Fibroblast of skin of left quadriceps (primary cell): ENCODE data around the gene ENTHD1.
"Not testable (repeated sequence)": the region's sequence is repeated elsewhere in the genome, so short reads cannot be mapped to it uniquely, and the experiment has no call there.

Experiments
- DNase-seq, 2 experiments: peaks; one replicate each; pipeline ENCODE4 v3.0.0-alpha.2; 2013; ENCODE audit warnings: low read depth in 2 of 2

ENTHD1 gene

GRCh38 chr22:39851606-39852315, 41.8 kb downstream of the ENTHD1 start:
- DNase-seq = no peak

- no peak for DNase-seq
These were observed 46.1 kb downstream of the ENTHD1 start for GRCh38 chr22:39847477-39847876.

- DNase-seq = not testable (repeated sequence)
These were observed 47.0 kb downstream of the ENTHD1 start for GRCh38 chr22:39846539-39846938.

- no peak for DNase-seq
These were observed 48.0 kb downstream of the ENTHD1 start for GRCh38 chr22:39845529-39845928.

GRCh38 chr22:39839917-39840510, 53.5 kb downstream of the ENTHD1 start:
- no peak for DNase-seq

GRCh38 chr22:39839204-39839603, 54.4 kb downstream of the ENTHD1 start:
- DNase-seq = no peak

- DNase-seq = no peak
These were observed 60.0 kb downstream of the ENTHD1 start for GRCh38 chr22:39833610-39834009.

- DNase-seq = no peak
These were observed 60.5 kb downstream of the ENTHD1 start for GRCh38 chr22:39833093-39833492.

GRCh38 chr22:39832627-39833074, 60.9 kb downstream of the ENTHD1 start:
- DNase-seq = no peak

GRCh38 chr22:39825661-39826102, 67.9 kb downstream of the ENTHD1 start:
- DNase-seq = no peak

GRCh38 chr22:39821008-39821407, 72.6 kb downstream of the ENTHD1 start:
- no peak for DNase-seq

- peak; percentile 88 to 89 for DNase-seq
These were observed 73.3 kb downstream of the ENTHD1 start for GRCh38 chr22:39820256-39820655.

GRCh38 chr22:39819429-39819828, 74.1 kb downstream of the ENTHD1 start:
- no peak for DNase-seq

GRCh38 chr22:39818094-39818493, 75.5 kb downstream of the ENTHD1 start:
- DNase-seq = peak; percentile 40 to 44

- peak; percentile 18 to 20 for DNase-seq
These were observed 77.6 kb downstream of the ENTHD1 start for GRCh38 chr22:39815932-39816331.

- peak; percentile 20 to 24 for DNase-seq
These were observed 78.7 kb downstream of the ENTHD1 start for GRCh38 chr22:39814899-39815298.

- DNase-seq = no peak
These were observed 83.6 kb downstream of the ENTHD1 start for GRCh38 chr22:39809772-39810557.

- no peak for DNase-seq
These were observed 85.5 kb downstream of the ENTHD1 start for GRCh38 chr22:39808081-39808480.

- DNase-seq = no peak
These were observed 87.5 kb downstream of the ENTHD1 start for GRCh38 chr22:39806109-39806508.

GRCh38 chr22:39805117-39805516, 88.4 kb downstream of the ENTHD1 start:
- DNase-seq = no peak

- no peak for DNase-seq
These were observed 90.9 kb downstream of the ENTHD1 start for GRCh38 chr22:39802682-39803081.

- no peak for DNase-seq
These were observed 92.6 kb downstream of the ENTHD1 start for GRCh38 chr22:39800790-39801520.
